Measurements from ENCODE around the gene ATF6B.

GRCh38 chr6:32175322-32175710, 47.3 kb upstream of the ATF6B start:
- TF ChIP-seq CTCF (IDR thresholded peaks at IDR 0.05) (no peak), POLR2A (IDR thresholded peaks at IDR 0.05) (no peak)

Data from lower leg skin (tissue), 3 donors.